NB4 (cell line): ENCODE results near the gene RABGEF1.
"Not testable (repeated sequence)": the region's sequence is repeated elsewhere in the genome, so short reads cannot be mapped to it uniquely, and the experiment has no call there.

Experiments used
- DNase-seq: peaks from one replicate; pipeline ENCODE4 v3.0.0; 2010; ENCODE audit warnings: low read depth
- H3K4me3 ChIP-seq: one replicate; pipeline ENCODE4 v1.5.1; 2011; ENCODE audit warnings: mild to moderate bottlenecking, low read depth, low read length, moderate library complexity
- MYC ChIP-seq: IDR thresholded peaks from 2 replicates; pipeline ENCODE4 v1.6.1; 2011; ENCODE audit warnings: low read depth, low read length
- POLR2A ChIP-seq: IDR thresholded peaks from 2 replicates; pipeline ENCODE4 v1.6.1; 2011; ENCODE audit warnings: mild to moderate bottlenecking; ENCODE audit not compliant: insufficient read length; ENCODE audit errors: extremely low read depth
- TF ChIP-seq, protein P1 (sequence below): IDR thresholded peaks from one replicate; pipeline ENCODE4 v1.5.1; 2012; ENCODE audit warnings: low read depth, low read length
- TF ChIP-seq, protein P2 (sequence below): IDR thresholded peaks from 2 replicates; pipeline ENCODE4 v1.6.1; 2011; ENCODE audit warnings: low read depth, low read length

Gene RABGEF1

DNA sequence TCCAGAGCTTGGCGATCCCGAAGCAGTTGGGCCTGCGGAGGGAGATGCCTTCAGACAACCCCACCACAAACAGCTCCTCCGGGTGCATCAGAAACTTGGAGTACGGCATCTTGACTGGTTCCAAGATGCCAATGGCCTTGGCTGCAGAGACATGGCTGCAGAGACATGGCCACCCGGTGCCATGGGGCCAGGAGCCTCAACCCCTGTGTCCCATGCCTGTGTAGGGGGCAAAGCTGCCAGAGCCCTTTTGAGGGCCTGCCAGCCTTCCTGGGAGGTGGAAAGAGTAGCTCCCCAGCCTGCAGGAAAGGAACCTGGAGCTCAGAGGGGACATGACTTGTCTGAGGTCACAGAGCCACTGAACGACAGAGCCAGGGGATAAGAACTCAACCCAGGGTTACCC, 83.5 kb downstream of the RABGEF1 start:
- TF ChIP-seq, protein P1, sequence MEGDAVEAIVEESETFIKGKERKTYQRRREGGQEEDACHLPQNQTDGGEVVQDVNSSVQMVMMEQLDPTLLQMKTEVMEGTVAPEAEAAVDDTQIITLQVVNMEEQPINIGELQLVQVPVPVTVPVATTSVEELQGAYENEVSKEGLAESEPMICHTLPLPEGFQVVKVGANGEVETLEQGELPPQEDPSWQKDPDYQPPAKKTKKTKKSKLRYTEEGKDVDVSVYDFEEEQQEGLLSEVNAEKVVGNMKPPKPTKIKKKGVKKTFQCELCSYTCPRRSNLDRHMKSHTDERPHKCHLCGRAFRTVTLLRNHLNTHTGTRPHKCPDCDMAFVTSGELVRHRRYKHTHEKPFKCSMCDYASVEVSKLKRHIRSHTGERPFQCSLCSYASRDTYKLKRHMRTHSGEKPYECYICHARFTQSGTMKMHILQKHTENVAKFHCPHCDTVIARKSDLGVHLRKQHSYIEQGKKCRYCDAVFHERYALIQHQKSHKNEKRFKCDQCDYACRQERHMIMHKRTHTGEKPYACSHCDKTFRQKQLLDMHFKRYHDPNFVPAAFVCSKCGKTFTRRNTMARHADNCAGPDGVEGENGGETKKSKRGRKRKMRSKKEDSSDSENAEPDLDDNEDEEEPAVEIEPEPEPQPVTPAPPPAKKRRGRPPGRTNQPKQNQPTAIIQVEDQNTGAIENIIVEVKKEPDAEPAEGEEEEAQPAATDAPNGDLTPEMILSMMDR: no peak
- no peak for TF ChIP-seq MYC
- no peak for TF ChIP-seq POLR2A
- TF ChIP-seq, protein P2, sequence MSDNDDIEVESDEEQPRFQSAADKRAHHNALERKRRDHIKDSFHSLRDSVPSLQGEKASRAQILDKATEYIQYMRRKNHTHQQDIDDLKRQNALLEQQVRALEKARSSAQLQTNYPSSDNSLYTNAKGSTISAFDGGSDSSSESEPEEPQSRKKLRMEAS: no peak
- DNase-seq: no peak

DNA sequence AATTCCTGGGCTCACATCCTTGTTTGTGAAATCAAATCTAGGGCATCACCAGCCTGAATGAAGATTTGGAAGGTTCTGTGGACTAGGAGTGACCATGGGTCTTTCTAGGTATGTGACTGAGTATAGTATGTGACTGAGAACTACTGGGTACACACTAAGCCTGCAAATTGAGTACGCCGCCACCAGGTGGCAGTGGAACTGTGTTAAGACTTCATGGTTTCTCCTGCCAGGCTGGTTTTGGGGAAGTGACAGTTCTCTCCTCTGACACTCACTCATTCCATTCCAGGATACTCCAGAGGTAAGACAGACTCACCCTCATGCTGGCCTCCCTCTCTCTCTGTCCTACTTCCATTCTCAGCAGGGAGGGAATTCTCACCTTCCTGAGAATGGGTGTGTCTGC, 85.0 kb downstream of the RABGEF1 start:
- H3K4me3 ChIP-seq: not testable (repeated sequence)
- TF ChIP-seq, protein P1: peak; percentile 66
- peak; percentile 89 for DNase-seq

More for the DNA sequence above, 83.5 kb downstream of the RABGEF1 start:
- no peak overlapping the region for H3K4me3 ChIP-seq

DNA sequence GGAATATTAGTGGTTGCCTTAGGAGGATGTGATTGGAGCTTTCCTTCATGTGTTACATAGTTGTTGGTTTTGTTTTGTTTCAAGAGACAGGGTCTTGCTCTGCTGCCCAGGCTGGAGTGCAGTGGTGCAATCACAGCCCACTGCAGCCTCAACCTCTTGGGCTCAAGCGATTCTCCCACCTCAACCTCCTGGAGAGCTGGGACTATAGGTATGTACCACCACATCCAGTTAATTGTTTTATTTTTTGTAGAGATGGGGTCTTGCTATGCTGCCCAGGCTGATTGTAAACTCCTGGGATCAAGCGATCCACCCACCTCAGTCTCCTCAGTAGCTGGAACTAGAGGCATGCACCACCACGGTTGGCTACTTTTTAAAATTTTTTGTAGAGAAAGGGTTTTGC, 86.1 kb downstream of the RABGEF1 start:
- no peak overlapping the region for H3K4me3 ChIP-seq
- TF ChIP-seq, protein P1: no peak
- TF ChIP-seq POLR2A: no peak
- TF ChIP-seq, protein P2: no peak
- TF ChIP-seq MYC: no peak
- no peak for DNase-seq

DNA sequence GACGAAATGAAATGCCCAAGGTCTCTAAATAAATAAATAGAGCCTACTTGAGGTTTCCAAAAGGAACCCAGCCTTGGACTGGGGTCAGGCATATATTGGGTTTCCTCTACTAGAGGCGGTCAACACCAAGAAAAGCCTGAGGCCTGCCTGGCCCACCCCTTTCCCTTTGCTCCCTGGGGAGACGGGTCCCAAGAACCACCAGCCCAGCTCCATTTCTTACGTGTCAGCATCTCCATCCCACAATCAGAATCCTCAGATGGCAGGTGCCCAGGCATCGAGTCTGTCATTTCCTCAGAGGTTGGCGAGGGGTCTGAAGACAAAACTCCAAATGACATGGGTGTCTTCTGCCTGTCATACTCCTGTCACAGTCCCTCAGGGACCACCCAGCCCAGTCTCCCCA, 90.4 kb downstream of the RABGEF1 start:
- H3K4me3 ChIP-seq, DNase-seq: not testable (repeated sequence)

DNA sequence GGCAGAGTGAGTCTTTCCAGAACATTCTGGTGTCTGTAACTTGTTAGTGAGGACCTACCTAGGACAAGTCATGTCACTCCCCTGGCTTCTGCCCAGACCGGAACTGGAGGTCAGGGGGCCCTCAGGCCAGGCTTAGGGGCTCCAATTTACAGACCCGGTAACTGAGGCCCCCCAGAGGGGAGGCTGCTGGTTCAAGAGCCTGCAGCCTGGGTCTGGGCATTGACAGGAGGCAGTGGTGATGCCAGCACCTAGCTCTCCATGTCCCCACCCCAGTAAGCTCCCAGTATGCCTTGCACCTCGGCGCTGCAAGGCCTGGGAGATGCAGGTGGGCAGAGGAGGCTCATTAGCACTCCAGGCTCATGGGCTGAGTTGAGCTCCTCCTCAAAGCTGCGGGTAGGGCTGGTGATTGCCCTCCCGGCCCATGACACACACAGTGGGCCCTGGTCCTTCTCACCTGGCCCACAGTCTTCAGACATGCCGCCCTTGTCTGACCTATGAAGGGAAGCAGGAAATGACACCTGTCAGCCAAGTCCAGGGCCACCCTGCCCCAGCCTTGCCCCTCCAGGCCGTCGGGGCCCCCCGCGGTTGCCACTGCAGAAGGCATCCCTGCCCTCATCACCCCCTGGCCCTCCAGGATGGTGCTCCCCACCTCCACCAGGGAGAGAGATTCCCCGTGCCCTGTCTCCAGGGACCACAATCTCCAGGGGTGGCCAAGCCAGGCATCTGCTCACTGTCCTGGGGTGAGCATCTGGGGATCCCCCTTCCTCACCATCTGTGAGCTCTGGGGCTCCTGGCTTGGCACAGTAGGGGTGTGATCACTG, 92.2 kb downstream of the RABGEF1 start:
- no peak for TF ChIP-seq POLR2A
- TF ChIP-seq, protein P2: no peak
- TF ChIP-seq, protein P1: no peak
- no peak for TF ChIP-seq MYC
- no peak for DNase-seq
- no peak overlapping the region for H3K4me3 ChIP-seq

DNA sequence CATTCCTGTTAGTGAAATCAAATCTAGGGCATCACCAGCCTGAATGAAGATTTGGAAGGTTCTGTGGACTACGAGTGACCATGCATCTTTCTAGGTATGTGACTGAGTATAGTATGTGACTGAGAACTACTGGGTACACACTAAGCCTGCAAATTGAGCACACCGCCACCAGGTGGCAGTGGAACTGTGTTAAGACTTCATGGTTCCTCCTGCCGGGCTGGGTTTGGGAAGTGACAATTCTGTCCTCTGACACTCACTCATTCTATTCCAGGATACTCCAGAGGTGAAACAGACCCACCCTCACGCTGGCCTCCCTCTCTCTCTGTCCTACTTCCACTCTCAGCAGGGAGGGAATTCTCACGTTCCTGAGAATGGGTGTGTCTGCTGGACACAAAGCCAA, 96.5 kb downstream of the RABGEF1 start:
- H3K4me3 ChIP-seq: no peak overlapping the region
- TF ChIP-seq POLR2A: no peak
- TF ChIP-seq, protein P1: peak; percentile 87
- DNase-seq: peak; percentile 86
